H9 (cell line): Measurements from ENCODE around the gene IL1RAPL1. TPM values are rescaled to one million over a fixed set of nuclear protein-coding genes. Genes with fewer than 3 reads are reported as not detected.

Experiments
- DNase-seq: peaks from one replicate; pipeline ENCODE4 v3.0.0-alpha.2; 2017
- H2AFZ ChIP-seq: one replicate; pipeline ENCODE4 v1.6.1; 2013; ENCODE audit warnings: mild to moderate bottlenecking, low read length, control low read depth, moderate library complexity
- H2AK5ac ChIP-seq: 2 replicates; pipeline ENCODE4 v1.6.1; 2013; ENCODE audit warnings: low read length, control low read depth, mixed read lengths; ENCODE audit not compliant: insufficient read length
- H2BK120ac ChIP-seq: one replicate; pipeline ENCODE4 v1.6.1; 2013; ENCODE audit warnings: low read depth, mild to moderate bottlenecking, low read length, control low read depth, inconsistent platforms; ENCODE audit not compliant: poor library complexity, severe bottlenecking
- H2BK12ac ChIP-seq: 2 replicates; pipeline ENCODE4 v1.6.1; 2013; ENCODE audit warnings: low read length, control low read depth, mixed read lengths, low read depth; ENCODE audit not compliant: insufficient read length
- H2BK15ac ChIP-seq: 2 replicates; pipeline ENCODE4 v1.6.1; 2013; ENCODE audit warnings: low read depth, low read length, control low read depth
- H2BK20ac ChIP-seq: one replicate; pipeline ENCODE4 v1.6.1; 2013; ENCODE audit warnings: low read depth, mild to moderate bottlenecking, low read length, control low read depth, inconsistent platforms; ENCODE audit not compliant: poor library complexity, severe bottlenecking
- H2BK5ac ChIP-seq: 2 replicates; pipeline ENCODE4 v1.6.1; 2013; ENCODE audit warnings: low read length, control low read depth, mixed read lengths; ENCODE audit not compliant: insufficient read length
- H3K14ac ChIP-seq: 2 replicates; pipeline ENCODE4 v1.6.1; 2013; ENCODE audit warnings: low read length, control low read depth; ENCODE audit not compliant: insufficient read depth
- H3K18ac ChIP-seq: 2 replicates; pipeline ENCODE4 v1.6.1; 2013; ENCODE audit warnings: low read depth, mild to moderate bottlenecking, mixed read lengths, low read length, control low read depth; ENCODE audit not compliant: insufficient read length
- H3K23ac ChIP-seq: 2 replicates; pipeline ENCODE4 v1.6.1; 2013; ENCODE audit warnings: low read length, control low read depth, mixed read lengths, low read depth; ENCODE audit not compliant: insufficient read length
- H3K23me2 ChIP-seq: 2 replicates; pipeline ENCODE4 v1.6.1; 2013; ENCODE audit warnings: low read depth, mild to moderate bottlenecking, mixed read lengths, low read length, control low read depth; ENCODE audit not compliant: insufficient read length, poor library complexity, severe bottlenecking
- H3K27ac ChIP-seq: 2 replicates; pipeline ENCODE4 v1.5.1; 2013; ENCODE audit warnings: low read length, control low read depth, mixed read lengths, low read depth; ENCODE audit not compliant: insufficient read length
- H3K27me3 ChIP-seq: 2 replicates; pipeline ENCODE4 v1.6.1; 2013; ENCODE audit warnings: low read length, control low read depth, inconsistent platforms; ENCODE audit not compliant: insufficient read depth
- H3K4ac ChIP-seq: 2 replicates; pipeline ENCODE4 v1.6.1; 2013; ENCODE audit warnings: low read depth, mild to moderate bottlenecking, control low read depth, inconsistent platforms, low read length, moderate library complexity
- H3K4me1 ChIP-seq: 2 replicates; pipeline ENCODE4 v1.6.1; 2013; ENCODE audit warnings: low read length, control low read depth, inconsistent platforms; ENCODE audit not compliant: insufficient read depth
- H3K4me2 ChIP-seq: 2 replicates; pipeline ENCODE4 v1.6.1; 2013; ENCODE audit warnings: low read length, control low read depth, mixed read lengths; ENCODE audit not compliant: insufficient read length, insufficient read depth
- H3K56ac ChIP-seq: 2 replicates; pipeline ENCODE4 v1.6.1; 2013; ENCODE audit warnings: low read depth, mild to moderate bottlenecking, mixed read lengths, low read length, control low read depth; ENCODE audit not compliant: insufficient read length
- H3K79me1 ChIP-seq: 2 replicates; pipeline ENCODE4 v1.6.1; 2013; ENCODE audit warnings: low read depth, mild to moderate bottlenecking, moderate library complexity, low read length, control low read depth, inconsistent platforms; ENCODE audit not compliant: insufficient read depth, poor library complexity, severe bottlenecking
- H3K79me2 ChIP-seq: 2 replicates; pipeline ENCODE4 v1.6.1; 2013; ENCODE audit warnings: low read length, control low read depth, inconsistent platforms; ENCODE audit not compliant: insufficient read depth
- H3K9ac ChIP-seq: 2 replicates; pipeline ENCODE4 v1.6.1; 2013; ENCODE audit warnings: low read length, control low read depth, mixed read lengths; ENCODE audit not compliant: insufficient read length; ENCODE audit errors: extremely low read depth
- H3K9me3 ChIP-seq: one replicate; pipeline ENCODE4 v1.6.1; 2013; ENCODE audit warnings: low read depth, low read length, inconsistent platforms; ENCODE audit not compliant: control insufficient read depth
- H3T11ph ChIP-seq: one replicate; pipeline ENCODE4 v1.6.1; 2013; ENCODE audit warnings: mild to moderate bottlenecking, low read length, control low read depth, inconsistent platforms
- H4K20me1 ChIP-seq: one replicate; pipeline ENCODE4 v1.6.1; 2013; ENCODE audit not compliant: control insufficient read depth, insufficient read length, insufficient read depth
- H4K5ac ChIP-seq: 2 replicates; pipeline ENCODE4 v1.6.1; 2013; ENCODE audit warnings: low read depth, mild to moderate bottlenecking, mixed read lengths, low read length, control low read depth; ENCODE audit not compliant: insufficient read length
- H4K8ac ChIP-seq: replicated peaks from 2 replicates; pipeline ENCODE4 v1.6.1; 2013; ENCODE audit warnings: low read length, control low read depth, mixed read lengths, low read depth; ENCODE audit not compliant: insufficient read length
- H4K91ac ChIP-seq: 2 replicates; pipeline ENCODE4 v1.6.1; 2013; ENCODE audit warnings: low read depth, mild to moderate bottlenecking, moderate library complexity, mixed read lengths, low read length, control low read depth; ENCODE audit not compliant: insufficient read length
- H3K27ac Mint-ChIP-seq, 3 experiments: 2 replicates in 2 of 3; 3 replicates in 1 of 3; pipeline ENCODE4 v1.8.0; 2020 to 2021; ENCODE audit warnings: mixed read lengths in 3 of 3, mild to moderate bottlenecking in 1 of 3, moderate library complexity in 1 of 3
- H3K27me3 Mint-ChIP-seq: 2 replicates; pipeline ENCODE4 v1.8.0; 2021; ENCODE audit warnings: low read depth, mild to moderate bottlenecking, moderate library complexity, mixed read lengths
- H3K36me3 Mint-ChIP-seq, 3 experiments: 2 replicates in 2 of 3; 3 replicates in 1 of 3; pipeline ENCODE4 v1.8.0; 2020 to 2021; ENCODE audit warnings: low read depth in 3 of 3, mixed read lengths in 3 of 3; ENCODE audit not compliant: insufficient read depth in 1 of 3
- H3K4me1 Mint-ChIP-seq, 2 experiments: 2 replicates each; pipeline ENCODE4 v1.8.0; 2020; ENCODE audit warnings: mixed read lengths in 2 of 2
- H3K4me3 Mint-ChIP-seq, 2 experiments: 2 replicates in 1 of 2; 3 replicates in 1 of 2; pipeline ENCODE4 v1.8.0; 2020 to 2021; ENCODE audit warnings: mild to moderate bottlenecking in 2 of 2, mixed read lengths in 2 of 2, moderate library complexity in 1 of 2
- H3K9me3 Mint-ChIP-seq, 2 experiments: 2 replicates in 1 of 2; 3 replicates in 1 of 2; pipeline ENCODE4 v1.8.0; 2020; ENCODE audit warnings: mild to moderate bottlenecking in 2 of 2, mixed read lengths in 2 of 2, moderate library complexity in 1 of 2
- CTCF ChIP-seq: fragments of 200-600 bp; sonication (generic); conservative IDR thresholded peaks from 3 replicates; pipeline ENCODE4 v1.8.0; 2021; ENCODE audit warnings: antibody characterized with exemption, mild to moderate bottlenecking
- WGBS: extraction: QIAGEN DNeasy Blood & Tissue Kit; methylation state at CpG from one replicate; pipeline ENCODE4 v1.1.7; 2013; ENCODE audit warnings: missing lambda C conversion rate, low lambda C conversion rate, mixed read lengths; ENCODE audit not compliant: insufficient read length; ENCODE audit errors: extremely low coverage; 5-methylcytosine and 5-hydroxymethylcytosine counted together
- total RNA-seq: library from RNA; stranded (reverse); gene quantifications from 2 replicates; pipeline ENCODE4 v1.2.1, GENCODE V29; 2021

The IL1RAPL1 gene
- total RNA-seq, 1 experiment from 2014 or later, result 0.31 TPM

DNA sequence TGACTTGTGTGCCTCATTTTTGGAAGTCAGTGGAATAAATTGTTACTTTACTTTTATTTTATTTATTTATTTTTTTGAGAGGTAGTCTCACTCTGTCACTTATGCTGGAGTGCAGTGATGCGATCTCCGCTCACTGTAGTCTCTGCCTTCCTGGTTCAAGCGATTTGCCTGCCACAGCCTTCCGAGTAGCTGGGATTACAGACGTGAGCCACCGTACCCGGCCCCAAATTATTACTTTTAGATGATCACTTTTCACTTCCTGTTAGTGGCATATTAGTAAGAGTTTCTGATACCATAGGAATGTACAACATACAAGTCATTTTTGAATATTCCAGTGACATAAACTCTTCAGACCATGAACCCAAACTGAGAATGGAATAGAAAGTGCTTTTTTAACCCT, 1017.1 kb downstream of the IL1RAPL1 start:
- WGBS, result no CpG with 5 or more reads among the region's 7 CpGs
- H3K79me1 ChIP-seq, result no peaks in the 10 kb centered on the region
- H3K79me2 ChIP-seq, result no peaks in the 10 kb centered on the region
- H3K27me3 ChIP-seq, result no peaks in the 10 kb centered on the region
- H3K4me1 Mint-ChIP-seq, result peaks cover 13 to 14% of the 10 kb centered on the region in 2 experiments
- no peak overlapping the region for H3K14ac ChIP-seq
- no peak overlapping the region for H2AFZ ChIP-seq
- no peaks in the 10 kb centered on the region for H4K20me1 ChIP-seq
- no peak overlapping the region for H3K4ac ChIP-seq
- peaks cover 15 to 48% of the 10 kb centered on the region in 2 experiments for H3K9me3 Mint-ChIP-seq
- TF ChIP-seq CTCF, result no peak
- H3T11ph ChIP-seq, result no peak overlapping the region
- no peaks in the 10 kb centered on the region for H3K9me3 ChIP-seq
- no peak overlapping the region for H2BK5ac ChIP-seq
- H4K8ac ChIP-seq, result no peak overlapping the region
- no peaks in the 10 kb centered on the region for H3K4me1 ChIP-seq
- no peak overlapping the region for H3K27ac Mint-ChIP-seq
- H3K27me3 Mint-ChIP-seq, result no peaks in the 10 kb centered on the region
- H3K4me3 Mint-ChIP-seq, result no peak overlapping the region
- H2BK120ac ChIP-seq, result no peak overlapping the region
- H2BK20ac ChIP-seq, result no peak overlapping the region
- H2BK15ac ChIP-seq, result no peak overlapping the region
- H2BK12ac ChIP-seq, result no peak overlapping the region
- H4K91ac ChIP-seq, result no peak overlapping the region
- H3K36me3 Mint-ChIP-seq, result peaks cover 0 to 5% (median 3%) of the 10 kb centered on the region in 3 experiments; a peak in 3 of 7 replicates
- no peak overlapping the region for H3K18ac ChIP-seq
- H3K4me2 ChIP-seq, result no peak overlapping the region
- no peak overlapping the region for H3K23ac ChIP-seq
- DNase-seq, result no peak
- no peak overlapping the region for H3K56ac ChIP-seq
- H2AK5ac ChIP-seq, result no peak overlapping the region
- no peak overlapping the region for H4K5ac ChIP-seq
- H3K9ac ChIP-seq, result no peak overlapping the region
- H3K27ac ChIP-seq, result no peak overlapping the region
- no peaks in the 10 kb centered on the region for H3K23me2 ChIP-seq
